Sigmoid colon (tissue), 7 donors: ENCODE data around the gene MSRB2. TPM values are rescaled to one million over a fixed set of nuclear protein-coding genes. Genes with fewer than 3 reads are reported as not detected.

Experiments used
- DNase-seq: peaks from one replicate; pipeline ENCODE4 v3.0.0-alpha.2; 2019
- H3K27ac ChIP-seq, 4 donors: fragments of 200-600 bp; sonication (generic); one replicate each; pipeline ENCODE4 v1.5.1; 2016 to 2019; ENCODE audit warnings: mild to moderate bottlenecking in 1 of 4
- H3K27me3 ChIP-seq, 3 donors: fragments of 200-600 bp; sonication (generic); one replicate each; pipeline ENCODE4 v1.5.1; 2019; ENCODE audit warnings: mild to moderate bottlenecking in 1 of 3
- H3K36me3 ChIP-seq, 4 donors: fragments of 200-600 bp; sonication (generic); one replicate each; pipeline ENCODE4 v1.5.1; 2016 to 2019
- H3K4me1 ChIP-seq, 4 donors: fragments of 200-600 bp; sonication (generic); one replicate each; pipeline ENCODE4 v1.5.1; 2017 to 2019
- H3K4me3 ChIP-seq, 4 donors: fragments of 200-600 bp; sonication (generic); one replicate each; pipeline ENCODE4 v1.5.1; 2017 to 2019; ENCODE audit warnings: mild to moderate bottlenecking in 2 of 4, moderate library complexity in 1 of 4
- H3K9me3 ChIP-seq, 4 donors: fragments of 200-600 bp in 3 of 4; sonication (generic) in 3 of 4; one replicate each; pipeline versions ENCODE4 v1.5.1 to v1.6.1; 2013 to 2019
- CTCF ChIP-seq, 4 experiments: fragments of 450-650 bp in 3 of 4; fragments of 200-600 bp in 1 of 4; IDR thresholded peaks; one replicate each; pipeline ENCODE4 v1.5.1; 2016 to 2019; ENCODE audit warnings: antibody characterized with exemption in 4 of 4, mild to moderate bottlenecking in 3 of 4, moderate library complexity in 2 of 4
- EP300 ChIP-seq, 4 donors: sonication (generic); formaldehyde crosslinking; IDR thresholded peaks; one replicate each; pipeline ENCODE4 v1.6.1; 2017; ENCODE audit warnings: antibody characterized with exemption in 4 of 4
- POLR2A ChIP-seq, 2 donors: fragments of 450-650 bp; IDR thresholded peaks; one replicate each; pipeline ENCODE4 v1.6.1; 2016; ENCODE audit warnings: antibody characterized with exemption in 2 of 2, mild to moderate bottlenecking in 2 of 2, moderate library complexity in 2 of 2
- POLR2AphosphoS5 ChIP-seq, 4 donors: sonication (generic); formaldehyde crosslinking; IDR thresholded peaks; one replicate each; pipeline ENCODE4 v1.6.1; 2017; ENCODE audit warnings: antibody characterized with exemption in 4 of 4
- WGBS, 2 donors: extraction: QIAGEN DNeasy Blood & Tissue Kit; methylation state at CpG; one replicate each; pipeline ENCODE4 v1.1.7; 2013; 5-methylcytosine and 5-hydroxymethylcytosine counted together
- intact Hi-C: fragments of 100-400 bp; cut with DNase I; formaldehyde crosslinking; loops from one replicate; pipeline ENCODE4 v1.15.1; 2023
- polyA plus RNA-seq, 3 donors: library from polyadenylated mRNA; stranded (reverse); fragments of 200-250 nt; gene quantifications; one replicate each; pipeline ENCODE4 v1.2.3, GENCODE V29; 2013
- total RNA-seq, 4 donors: library from RNA; depleted of rRNA; stranded (reverse); fragments of >200 nt; gene quantifications; one replicate each; pipeline ENCODE4 v1.1.0, GENCODE V29; 2016
- donor health status: healthy with polysubstance abuse.
- donor health status: Bipolar disorder and iron deficiency.
- donor health status: healthy.

Gene MSRB2
- total and polyA plus RNA-seq, 7 donors = 16.6 to 56.3 (median 32.7) TPM

GRCh38 chr10:23139677-23140076, 44.3 kb downstream of the MSRB2 start:
- intact Hi-C loops = no loop called here
- WGBS, 2 donors = 58 to 71% methylated on average over 1 of the region's 1 CpG
- H3K27ac ChIP-seq = no peak overlapping the region
- DNase-seq = no peak
- no peak overlapping the region for H3K4me3 ChIP-seq
- no peaks in the 10 kb centered on the region for H3K4me1 ChIP-seq
- TF ChIP-seq CTCF (IDR thresholded peaks at IDR 0.05) = no peak
- H3K27me3 ChIP-seq = no peaks in the 10 kb centered on the region
- peaks cover 0 to 4% (median 0%) of the 10 kb centered on the region in 4 donors for H3K9me3 ChIP-seq
- no peaks in the 10 kb centered on the region for H3K36me3 ChIP-seq

GRCh38 chr10:23141995-23142394, 46.6 kb downstream of the MSRB2 start:
- Histone ChIP-seq H3K4me1 (no peaks in the 10 kb centered on the region), H3K27ac (no peak overlapping the region), H3K4me3 (no peak overlapping the region), H3K36me3 (no peaks in the 10 kb centered on the region), H3K9me3 (peaks cover 0 to 4% (median 0%) of the 10 kb centered on the region in 4 donors), H3K27me3 (no peaks in the 10 kb centered on the region)
- no peak for DNase-seq
- no peak for TF ChIP-seq POLR2AphosphoS5 (IDR thresholded peaks at IDR 0.05)
- TF ChIP-seq CTCF (IDR thresholded peaks at IDR 0.05) = no peak
- no peak for TF ChIP-seq POLR2A (IDR thresholded peaks at IDR 0.05)
- TF ChIP-seq EP300 (IDR thresholded peaks at IDR 0.05) = no peak
- intact Hi-C loops = no loop called here
- WGBS, 2 donors = 81 to 85% methylated on average over 4 of the region's 4 CpGs

- Histone ChIP-seq H3K9me3 (peaks cover 0 to 4% (median 0%) of the 10 kb centered on the region in 4 donors), H3K27ac (no peak overlapping the region), H3K4me3 (no peak overlapping the region), H3K4me1 (no peaks in the 10 kb centered on the region), H3K36me3 (no peaks in the 10 kb centered on the region), H3K27me3 (no peaks in the 10 kb centered on the region)
- DNase-seq = no peak
- intact Hi-C loops = no loop called here
- WGBS, 2 donors = 61 to 75% methylated on average over 9 of the region's 9 CpGs
- no peak for TF ChIP-seq POLR2A (IDR thresholded peaks at IDR 0.05)
- no peak for TF ChIP-seq POLR2AphosphoS5 (IDR thresholded peaks at IDR 0.05)
- no peak for TF ChIP-seq EP300 (IDR thresholded peaks at IDR 0.05)
- TF ChIP-seq CTCF (IDR thresholded peaks at IDR 0.05) = no peak
Observed at GRCh38 chr10:23146258-23146657, 50.9 kb downstream of the MSRB2 start.

GRCh38 chr10:23147035-23147434, 51.7 kb downstream of the MSRB2 start:
- no peak for DNase-seq
- intact Hi-C loops = no loop called here
- Histone ChIP-seq H3K4me3 (no peak overlapping the region), H3K36me3 (no peaks in the 10 kb centered on the region), H3K27ac (no peak overlapping the region), H3K27me3 (no peaks in the 10 kb centered on the region), H3K9me3 (no peaks in the 10 kb centered on the region), H3K4me1 (no peaks in the 10 kb centered on the region)
- TF ChIP-seq POLR2A (IDR thresholded peaks at IDR 0.05) (no peak), EP300 (IDR thresholded peaks at IDR 0.05) (no peak), CTCF (IDR thresholded peaks at IDR 0.05) (no peak)
- 85 to 88% methylated on average over 6 of the region's 6 CpGs for WGBS, 2 donors

GRCh38 chr10:23148214-23148613, 52.8 kb downstream of the MSRB2 start:
- no peak for DNase-seq
- H3K36me3 ChIP-seq = no peaks in the 10 kb centered on the region
- H3K4me1 ChIP-seq = no peaks in the 10 kb centered on the region
- no peak for TF ChIP-seq EP300 (IDR thresholded peaks at IDR 0.05)
- intact Hi-C loops = no loop called here
- no peaks in the 10 kb centered on the region for H3K9me3 ChIP-seq
- no peaks in the 10 kb centered on the region for H3K27me3 ChIP-seq
- no peak overlapping the region for H3K27ac ChIP-seq
- no peak overlapping the region for H3K4me3 ChIP-seq
- WGBS, 2 donors = 92 to 94% methylated on average over 19 of the region's 19 CpGs
